PC-9 (cell line): ENCODE measurements around the gene MS4A15. TPM values are rescaled to one million over a fixed set of nuclear protein-coding genes. Genes with fewer than 3 reads are reported as not detected.

Experiments
- BruUV-seq: library from RNA; stranded (reverse); fragments of 400-500 nt; replicated peaks from 2 replicates; lab custom pipeline; 2021; lab: Mats Ljungman, UMichigan
- CTCF ChIA-PET: fragments of 300-600 bp; sonication (Branson Sonifier 250); formaldehyde crosslinking; loops from one replicate; lab custom pipeline; 2022; ENCODE audit warnings: antibody characterized with exemption; lab: Charles Lee
- POLR2A ChIA-PET: fragments of 300-600 bp; sonication (Branson Sonifier 250); formaldehyde crosslinking; loops from one replicate; lab custom pipeline; 2022; ENCODE audit warnings: antibody characterized with exemption; ENCODE audit not compliant: unreplicated experiment; lab: Charles Lee
- DNase-seq, 2 experiments: peaks; one replicate each; pipeline versions ENCODE4 v3.0.0 to v3.0.0-alpha.2; 2015 to 2022; ENCODE audit warnings: mixed read lengths in 1 of 2
- H2AFZ ChIP-seq: fragments of 200-600 bp; sonication (generic); 2 replicates; pipeline ENCODE4 v1.8.1; 2017; ENCODE audit warnings: antibody characterized with exemption
- H3F3A ChIP-seq: fragments of 200-600 bp; sonication (generic); 2 replicates; pipeline ENCODE4 v1.8.1; 2017; ENCODE audit warnings: antibody characterized with exemption, mild to moderate bottlenecking, low read depth; ENCODE audit not compliant: insufficient read depth
- H3K27ac ChIP-seq: fragments of 200-600 bp; sonication (generic); 2 replicates; pipeline ENCODE4 v1.6.1; 2016; ENCODE audit warnings: mixed run types
- H3K27me3 ChIP-seq: fragments of 200-600 bp; sonication (generic); 2 replicates; pipeline ENCODE4 v1.6.1; 2016; ENCODE audit warnings: low read depth, mixed run types; ENCODE audit not compliant: insufficient read depth
- H3K36me3 ChIP-seq: fragments of 200-600 bp; sonication (generic); 2 replicates; pipeline ENCODE4 v1.6.1; 2016; ENCODE audit warnings: low read depth, mixed run types
- H3K4me1 ChIP-seq: fragments of 200-600 bp; sonication (generic); replicated peaks from 2 replicates; pipeline ENCODE4 v1.6.1; 2016; ENCODE audit warnings: mixed run types; ENCODE audit not compliant: insufficient read depth
- H3K4me2 ChIP-seq: fragments of 200-600 bp; sonication (generic); 2 replicates; pipeline ENCODE4 v1.6.1; 2017; ENCODE audit warnings: mixed run types
- H3K4me3 ChIP-seq: fragments of 200-600 bp; sonication (generic); 2 replicates; pipeline ENCODE4 v1.6.1; 2016; ENCODE audit warnings: mixed run types
- H3K79me2 ChIP-seq: fragments of 200-600 bp; sonication (generic); 2 replicates; pipeline ENCODE4 v1.6.1; 2017; ENCODE audit warnings: low read depth, mixed run types
- H3K9me2 ChIP-seq: fragments of 200-600 bp; sonication (generic); 2 replicates; pipeline ENCODE4 v1.8.1; 2017; ENCODE audit warnings: mild to moderate bottlenecking; ENCODE audit not compliant: insufficient read depth
- H3K9me3 ChIP-seq: fragments of 200-600 bp; sonication (generic); 2 replicates; pipeline ENCODE4 v1.8.1; 2016; ENCODE audit warnings: low read depth; ENCODE audit not compliant: insufficient read depth
- H4K20me1 ChIP-seq: fragments of 200-600 bp; sonication (generic); 2 replicates; pipeline ENCODE4 v1.8.1; 2017; ENCODE audit not compliant: insufficient read depth
- EZH2 ChIP-seq: fragments of 200-600 bp; sonication (generic); IDR thresholded peaks from 2 replicates; pipeline ENCODE4 v1.8.0; 2017; ENCODE audit warnings: antibody characterized with exemption, low read depth
- intact Hi-C: fragments of 100-400 bp; cut with micrococcal nuclease; formaldehyde crosslinking; loops from one replicate; pipeline ENCODE4 v1.10.0; 2022; ENCODE audit not compliant: unreplicated experiment
- total RNA-seq: library from RNA; stranded (reverse); gene quantifications from 2 replicates; pipeline ENCODE4 v1.2.3, GENCODE V29; 2021
- TF ChIP-seq, protein P1 (sequence below): fragments of 200-600 bp; sonication (generic); conservative IDR thresholded peaks from 2 replicates; pipeline ENCODE4 v1.6.1; 2017; ENCODE audit warnings: mixed run types, antibody characterized with exemption, mild to moderate bottlenecking, moderate library complexity

MS4A15 gene
- total RNA-seq, 1 experiment from 2014 or later: not detected

- Histone ChIP-seq H3K4me2 (no peak overlapping the region), H3K27ac (no peak overlapping the region), H3K4me1 (no peaks in the 10 kb centered on the region), H3K36me3 (no peaks in the 10 kb centered on the region), H3F3A (no peaks in the 10 kb centered on the region), H3K9me3 (no peaks in the 10 kb centered on the region), H3K79me2 (no peaks in the 10 kb centered on the region), H2AFZ (no peak overlapping the region), H3K4me3 (no peak overlapping the region), H3K27me3 (peaks cover 34% of the 10 kb centered on the region; the same call in 1 of the 2 replicates), H3K9me2 (no peaks in the 10 kb centered on the region), H4K20me1 (no peaks in the 10 kb centered on the region)
- ChIA-PET POLR2A (no interaction called here), CTCF (no interaction called here)
- BruUV-seq: no TSS peak
- TF ChIP-seq, protein P1, sequence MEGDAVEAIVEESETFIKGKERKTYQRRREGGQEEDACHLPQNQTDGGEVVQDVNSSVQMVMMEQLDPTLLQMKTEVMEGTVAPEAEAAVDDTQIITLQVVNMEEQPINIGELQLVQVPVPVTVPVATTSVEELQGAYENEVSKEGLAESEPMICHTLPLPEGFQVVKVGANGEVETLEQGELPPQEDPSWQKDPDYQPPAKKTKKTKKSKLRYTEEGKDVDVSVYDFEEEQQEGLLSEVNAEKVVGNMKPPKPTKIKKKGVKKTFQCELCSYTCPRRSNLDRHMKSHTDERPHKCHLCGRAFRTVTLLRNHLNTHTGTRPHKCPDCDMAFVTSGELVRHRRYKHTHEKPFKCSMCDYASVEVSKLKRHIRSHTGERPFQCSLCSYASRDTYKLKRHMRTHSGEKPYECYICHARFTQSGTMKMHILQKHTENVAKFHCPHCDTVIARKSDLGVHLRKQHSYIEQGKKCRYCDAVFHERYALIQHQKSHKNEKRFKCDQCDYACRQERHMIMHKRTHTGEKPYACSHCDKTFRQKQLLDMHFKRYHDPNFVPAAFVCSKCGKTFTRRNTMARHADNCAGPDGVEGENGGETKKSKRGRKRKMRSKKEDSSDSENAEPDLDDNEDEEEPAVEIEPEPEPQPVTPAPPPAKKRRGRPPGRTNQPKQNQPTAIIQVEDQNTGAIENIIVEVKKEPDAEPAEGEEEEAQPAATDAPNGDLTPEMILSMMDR: no peak
- TF ChIP-seq EZH2: no peak
- peak in 1 of 2 experiments; percentile 33 for DNase-seq
- intact Hi-C loops: no loop called here
Measured at GRCh38 chr11:60786811-60787567, 30.3 kb downstream of the MS4A15 start.

DNA sequence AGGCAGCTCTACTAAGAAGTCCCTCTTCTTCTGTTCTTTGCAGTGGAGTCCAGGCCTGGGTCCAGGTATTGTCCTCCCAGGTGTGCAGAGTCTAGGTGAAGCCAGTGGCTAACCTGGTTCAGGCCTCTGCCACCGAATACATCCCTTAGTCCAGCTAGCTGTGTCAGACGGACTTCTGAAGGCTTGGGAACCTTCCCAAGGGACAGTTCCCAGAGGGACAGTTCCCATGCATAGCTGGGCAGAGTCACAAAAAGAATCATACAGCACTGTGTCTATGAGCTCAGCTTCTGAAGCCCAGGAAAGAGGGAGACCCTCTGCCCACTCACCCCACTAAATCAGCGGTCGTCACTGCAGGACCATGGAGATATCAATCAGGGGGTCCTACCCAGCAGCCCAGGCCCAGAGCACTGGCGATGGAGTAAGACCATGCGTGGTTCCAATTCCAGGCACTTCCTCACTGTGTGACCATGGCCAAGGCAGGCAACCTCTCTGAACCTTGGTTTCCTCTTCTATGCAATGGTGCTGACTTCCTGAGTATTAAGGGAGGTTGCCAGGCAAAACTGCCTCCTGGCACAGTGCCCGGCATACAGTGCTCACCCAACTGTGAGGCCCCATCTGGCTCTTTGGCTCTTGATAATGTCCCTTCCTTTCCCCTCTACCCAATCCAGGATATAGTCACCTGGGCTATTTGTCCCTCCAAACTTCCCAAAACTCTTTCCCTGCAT, 31.9 kb downstream of the MS4A15 start:
- Histone ChIP-seq H3K9me2 (no peaks in the 10 kb centered on the region), H3K9me3 (no peaks in the 10 kb centered on the region), H3F3A (no peaks in the 10 kb centered on the region), H4K20me1 (no peaks in the 10 kb centered on the region), H3K27me3 (peaks cover 38% of the 10 kb centered on the region), H3K27ac (no peak overlapping the region), H3K36me3 (no peaks in the 10 kb centered on the region), H3K4me3 (no peak overlapping the region), H3K4me2 (no peak overlapping the region), H3K79me2 (no peaks in the 10 kb centered on the region), H3K4me1 (no peaks in the 10 kb centered on the region), H2AFZ (no peak overlapping the region)
- no TSS peak for BruUV-seq
- no peak for TF ChIP-seq EZH2
- TF ChIP-seq, protein P1: no peak
- ChIA-PET POLR2A (no interaction called here), CTCF (interaction anchor here (0.6 kb wide), 1 partner anchor 1756 kb away, joined by 12 read pairs; no protein-coding TSS in a partner anchor)
- no peak for DNase-seq
- intact Hi-C loops: no loop called here

GRCh38 chr11:60790726-60791125, 34.1 kb downstream of the MS4A15 start:
- ChIA-PET CTCF (no interaction called here), POLR2A (no interaction called here)
- intact Hi-C loops: no loop called here
- no TSS peak for BruUV-seq
- no peaks in the 10 kb centered on the region for H3K4me1 ChIP-seq
- peaks cover 50% of the 10 kb centered on the region for H3K27me3 ChIP-seq
- no peak for DNase-seq
- no peak overlapping the region for H2AFZ ChIP-seq
- H4K20me1 ChIP-seq: no peaks in the 10 kb centered on the region
- TF ChIP-seq, protein P1: no peak
- TF ChIP-seq EZH2: no peak
- H3K4me2 ChIP-seq: no peak overlapping the region
- H3K27ac ChIP-seq: no peak overlapping the region
- no peak overlapping the region for H3K4me3 ChIP-seq
- H3K9me2 ChIP-seq: no peaks in the 10 kb centered on the region
- H3K36me3 ChIP-seq: no peaks in the 10 kb centered on the region
- H3K9me3 ChIP-seq: no peaks in the 10 kb centered on the region
- no peaks in the 10 kb centered on the region for H3K79me2 ChIP-seq
- no peaks in the 10 kb centered on the region for H3F3A ChIP-seq
